Psoas muscle (tissue), 8 donors: ENCODE measurements around the gene RHOT2. TPM values are rescaled to one million over a fixed set of nuclear protein-coding genes. Genes with fewer than 3 reads are reported as not detected.

ENCODE experiments used
- ATAC-seq, 4 donors: fragments of 200-7000 bp; cut with Tn5 transposase; one replicate each; pipeline ENCODE4 v1.9.1; 2020; ENCODE audit warnings: moderate library complexity in 3 of 4, mild to moderate bottlenecking in 2 of 4
- DNase-seq, 2 donors: peaks; one replicate each; pipeline ENCODE4 v3.0.0-alpha.2; 2020
- H3K27ac ChIP-seq: fragments of 200-600 bp; one replicate; pipeline ENCODE4 v1.8.0; 2022
- H3K27me3 ChIP-seq, 3 donors: fragments of 200-600 bp in 1 of 3; one replicate each; pipeline versions ENCODE4 v1.6.1 to v1.8.0; 2013 to 2022; ENCODE audit warnings: low read length in 2 of 3, mild to moderate bottlenecking in 2 of 3, moderate library complexity in 1 of 3; ENCODE audit not compliant: insufficient read depth in 3 of 3
- H3K36me3 ChIP-seq, 2 donors: fragments of 200-600 bp in 1 of 2; one replicate each; pipeline versions ENCODE4 v1.6.1 to v1.8.0; 2013 to 2022; ENCODE audit warnings: low read depth in 1 of 2, mild to moderate bottlenecking in 1 of 2, moderate library complexity in 1 of 2; ENCODE audit not compliant: insufficient read depth in 1 of 2
- H3K4me1 ChIP-seq: fragments of 200-600 bp; one replicate; pipeline ENCODE4 v1.8.0; 2022
- H3K4me3 ChIP-seq: fragments of 200-600 bp; one replicate; pipeline ENCODE4 v1.8.0; 2022; ENCODE audit warnings: mild to moderate bottlenecking
- H3K9me3 ChIP-seq: fragments of 200-600 bp; one replicate; pipeline ENCODE4 v1.8.0; 2022
- CTCF ChIP-seq: fragments of 200-600 bp; IDR thresholded peaks from one replicate; pipeline ENCODE4 v1.8.0; 2022; ENCODE audit warnings: antibody characterized with exemption
- WGBS, 3 donors: extraction: QIAGEN DNeasy Blood & Tissue Kit; methylation state at CpG; one replicate each; pipeline versions ENCODE4 v1.1.6 to v1.1.7; 2013; 5-methylcytosine and 5-hydroxymethylcytosine counted together
- intact Hi-C, 2 donors: fragments of 100-400 bp; cut with DNase I; formaldehyde crosslinking; loops; one replicate each; pipeline versions ENCODE4 v1.11.0 to v1.14.2; 2022
- polyA plus RNA-seq, 3 donors: library from polyadenylated mRNA; stranded (reverse); fragments of 200-250 nt; gene quantifications; one replicate each; pipeline ENCODE4 v1.2.3, GENCODE V29; 2013
- total RNA-seq, 4 donors: library from RNA; stranded (reverse); fragmentation: NEBNext Ultra II Directional in 2 of 4; extraction: Animal tissue kit (Norgen Biotek cat#: 25700) in 2 of 4; gene quantifications; one replicate each; pipeline versions ENCODE4 v1.2.1 to v1.2.4, GENCODE V29; 2021 to 2023
- donor health status: healthy with polysubstance abuse.
- donor health status: DM: no; HTN: no; CAD: no; lungs with moderate emphysema.
- donor health status: Bipolar disorder and iron deficiency.
- donor health status: healthy.
- donor health status: DM: yes; HTN: yes; CAD: no.
- donor health status: DM: no; HTN: no; CAD: no.
- donor health status: DM: no; HTN: no; CAD: no.
- donor health status: DM: yes; HTN: yes; CAD: no.

Gene RHOT2
- total and polyA plus RNA-seq, 7 donors, result 38.8 to 75.8 (median 52.3) TPM

GRCh38 chr16:625977-626765 is 41.8 kb upstream of the RHOT2 start:
- H3K27ac ChIP-seq, result peak overlapping the region; percentile 68
- no peaks in the 10 kb centered on the region for H3K27me3 ChIP-seq
- 92 to 95% (median 94%) methylated on average over 24 to 35 of the region's 35 CpGs for WGBS, 3 donors
- peak in 1 of 2 donors; percentile 13 for DNase-seq
- TF ChIP-seq CTCF, result no peak
- intact Hi-C loops, result loop anchor here in 1 of 2 donors (5.0 kb wide), 1 partner anchor 34 kb away; the partner anchor contains the start of gene RAB40C
- ATAC-seq, result no peak
- H3K9me3 ChIP-seq, result no peaks in the 10 kb centered on the region
- peaks cover 0 to 33% of the 10 kb centered on the region in 2 donors for H3K36me3 ChIP-seq
- no peak overlapping the region for H3K4me3 ChIP-seq
- peaks cover 24% of the 10 kb centered on the region for H3K4me1 ChIP-seq

DNA sequence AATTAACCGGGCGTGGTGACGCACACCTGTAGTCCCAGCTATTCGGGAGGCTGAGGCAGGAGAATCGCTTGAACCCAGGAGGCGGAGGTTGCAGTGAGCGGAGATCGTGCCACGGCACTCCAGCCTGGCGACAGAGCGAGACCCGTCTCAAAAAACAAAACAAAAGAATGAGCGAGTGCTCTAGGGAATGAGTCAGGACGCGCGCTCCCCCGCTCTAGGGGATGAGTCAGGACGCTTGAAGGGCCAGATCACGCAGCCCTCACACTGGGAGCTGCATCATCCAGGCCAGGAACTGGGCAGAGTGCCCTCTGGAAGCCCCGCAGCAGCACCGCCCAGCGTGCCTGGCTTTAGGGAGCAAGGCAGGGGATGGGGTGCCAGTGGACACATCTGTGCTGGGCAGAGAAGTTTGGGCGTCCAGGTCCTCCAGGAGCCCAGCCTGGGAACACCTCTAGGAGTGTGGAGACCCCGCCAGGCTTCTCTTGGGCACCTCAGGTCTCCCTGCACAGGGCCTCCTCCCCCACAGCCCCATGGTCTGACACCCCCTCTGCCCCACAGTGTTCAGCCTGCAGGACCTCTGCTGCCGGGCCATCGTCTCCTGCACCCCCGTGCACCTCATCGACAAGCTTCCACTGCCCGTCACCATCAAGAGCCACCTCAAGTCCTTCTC is 41.0 kb upstream of the RHOT2 start:
- peak overlapping the region; percentile 68 for H3K27ac ChIP-seq
- peaks cover 0 to 33% of the 10 kb centered on the region in 2 donors for H3K36me3 ChIP-seq
- intact Hi-C loops, result loop anchor here in 1 of 2 donors (5.0 kb wide), 1 partner anchor 35 kb away; the partner anchor contains the start of gene RAB40C
- peaks cover 25% of the 10 kb centered on the region for H3K4me1 ChIP-seq
- H3K9me3 ChIP-seq, result no peaks in the 10 kb centered on the region
- 71 to 77% (median 74%) methylated on average over 29 of the region's 29 CpGs for WGBS, 3 donors
- DNase-seq (peak; percentile 74 to 80), ATAC-seq (peak; percentile 68 to 87 (median 76))
- H3K4me3 ChIP-seq, result no peak overlapping the region
- no peak for TF ChIP-seq CTCF
- H3K27me3 ChIP-seq, result no peaks in the 10 kb centered on the region

- no peaks in the 10 kb centered on the region for H3K27me3 ChIP-seq
- TF ChIP-seq CTCF, result no peak
- 56 to 73% (median 58%) methylated on average over 48 to 50 of the region's 50 CpGs for WGBS, 3 donors
- peak; percentile 63 to 78 (median 73) for ATAC-seq
- H3K4me3 ChIP-seq, result no peak overlapping the region
- no peaks in the 10 kb centered on the region for H3K9me3 ChIP-seq
- H3K4me1 ChIP-seq, result peaks cover 25% of the 10 kb centered on the region
- H3K27ac ChIP-seq, result peak overlapping the region; percentile 68
- intact Hi-C loops, result loop anchor here in 1 of 2 donors (5.0 kb wide), 1 partner anchor 35 kb away; the partner anchor contains the start of gene RAB40C
- peaks cover 0 to 33% of the 10 kb centered on the region in 2 donors for H3K36me3 ChIP-seq
- peak; percentile 59 to 89 for DNase-seq
These were observed 40.3 kb upstream of the RHOT2 start for GRCh38 chr16:627454-628239.

DNA sequence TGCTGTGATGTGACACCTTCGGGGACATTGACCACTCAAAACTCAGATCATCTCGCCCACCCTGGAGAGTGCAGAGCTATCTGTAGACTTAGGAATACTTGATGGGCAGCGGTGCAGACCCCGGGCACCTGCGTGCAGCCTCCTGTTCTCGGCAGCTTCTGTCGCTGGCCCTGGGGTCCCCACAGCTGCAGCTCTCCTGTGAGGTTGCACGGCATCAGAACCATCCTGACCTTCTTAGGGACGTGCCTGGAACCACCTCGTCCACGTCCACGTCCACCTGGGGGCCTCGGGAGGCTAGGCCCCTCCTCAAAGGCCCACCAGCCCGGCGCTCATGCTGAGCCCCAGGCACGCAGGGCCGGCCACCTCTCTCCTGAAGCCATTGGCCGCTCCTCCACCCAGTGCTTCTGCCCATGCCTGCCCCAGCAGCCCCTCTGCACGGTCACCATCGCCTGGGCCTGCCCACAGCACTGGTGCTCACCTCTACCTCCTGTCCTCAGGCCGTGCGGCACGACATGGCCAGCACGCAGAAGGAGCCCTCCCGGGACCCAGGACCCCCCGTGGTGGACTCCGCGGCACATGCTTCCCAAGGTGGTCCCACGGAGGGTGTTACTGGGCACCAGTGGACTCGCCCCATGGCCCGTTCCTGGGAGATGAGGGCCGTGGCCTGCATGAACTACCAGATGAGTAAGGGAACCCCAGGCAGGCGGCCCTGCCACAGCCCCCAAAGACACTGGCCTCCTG is 39.4 kb upstream of the RHOT2 start:
- Histone ChIP-seq H3K27ac (no peak overlapping the region), H3K27me3 (no peaks in the 10 kb centered on the region), H3K9me3 (no peaks in the 10 kb centered on the region), H3K4me1 (peaks cover 25% of the 10 kb centered on the region), H3K36me3 (peaks cover 0 to 35% of the 10 kb centered on the region in 2 donors), H3K4me3 (no peak overlapping the region)
- DNase-seq, result peak; percentile 16 to 57
- no peak for TF ChIP-seq CTCF
- no peak for ATAC-seq
- intact Hi-C loops, result loop anchor here in 1 of 2 donors (5.0 kb wide), 1 partner anchor 36 kb away; the partner anchor contains the start of gene RAB40C
- 86 to 93% (median 88%) methylated on average over 33 of the region's 33 CpGs for WGBS, 3 donors
